GM12878 (cell line): Measurements from ENCODE around the gene USP34. TPM values are rescaled to one million over a fixed set of nuclear protein-coding genes. Genes with fewer than 3 reads are reported as not detected.

Source experiments
- ATAC-seq: fragments of 200-7000 bp; cut with Tn5 transposase; 3 replicates; pipeline ENCODE4 v1.9.1; 2020; ENCODE audit warnings: mild to moderate bottlenecking, moderate library complexity
- BruUV-seq: library from RNA; stranded (reverse); fragments of 400-500 nt; replicated peaks from 2 replicates; lab custom pipeline; 2021; lab: Mats Ljungman, UMichigan
- CTCF ChIA-PET: fragments of 300-600 bp; sonication (Branson Sonifier 250); formaldehyde crosslinking; extraction: SDS; loops from one replicate; lab custom pipeline; 2021; ENCODE audit warnings: inconsistent platforms; lab: Yijun Ruan, JAX
- POLR2A ChIA-PET: fragments of 350-600 bp; formaldehyde crosslinking; extraction: SDS; loops from one replicate; lab custom pipeline; 2021; ENCODE audit warnings: inconsistent platforms; lab: Charles Lee
- RAD21 ChIA-PET: fragments of 300-600 bp; sonication (Branson Sonifier 250); formaldehyde crosslinking; loops from one replicate; lab custom pipeline; 2023; ENCODE audit warnings: antibody characterized with exemption; ENCODE audit not compliant: unreplicated experiment; lab: Charles Lee
- SMC1A ChIA-PET: fragments of 300-600 bp; sonication (Branson Sonifier 250); formaldehyde crosslinking; loops from one replicate; lab custom pipeline; 2023; ENCODE audit not compliant: unreplicated experiment, uncharacterized antibody; lab: Charles Lee
- DNase-seq: peaks from one replicate; pipeline ENCODE4 v3.0.0-alpha.2; 2011; ENCODE audit warnings: low read depth, low spot score
- FAIRE-seq: peaks from 3 replicates; lab custom pipeline; 2011; peaks lifted over from hg19 to GRCh38; lab: Jason Lieb, UNC
- H2AFZ ChIP-seq: 2 replicates; pipeline ENCODE4 v1.6.0; 2011; ENCODE audit warnings: low read depth, low read length, control low read depth; ENCODE audit not compliant: control insufficient read depth
- H3K27ac ChIP-seq: 2 replicates; pipeline ENCODE4 v1.5.1; 2011; ENCODE audit warnings: control low read depth; ENCODE audit not compliant: control insufficient read depth, insufficient read depth
- H3K27me3 ChIP-seq, 2 experiments: replicated peaks in 1 of 2; 2 replicates each; pipeline versions ENCODE4 v1.6.0 to v1.6.1; 2011; ENCODE audit warnings: low read length in 1 of 2; ENCODE audit not compliant: control insufficient read depth in 2 of 2, insufficient read depth in 2 of 2
- H3K36me3 ChIP-seq, 2 experiments: 2 replicates each; pipeline ENCODE4 v1.5.1; 2011; ENCODE audit warnings: low read length in 1 of 2; ENCODE audit not compliant: control insufficient read depth in 2 of 2, insufficient read depth in 2 of 2
- H3K4me1 ChIP-seq: 2 replicates; pipeline ENCODE4 v1.6.1; 2011; ENCODE audit warnings: mild to moderate bottlenecking, low read length, moderate library complexity, mixed read lengths; ENCODE audit not compliant: control insufficient read depth, insufficient read depth
- H3K4me2 ChIP-seq: 2 replicates; pipeline ENCODE4 v1.6.0; 2011; ENCODE audit warnings: control low read depth; ENCODE audit not compliant: control insufficient read depth, insufficient read depth
- H3K4me3 ChIP-seq: fragments of 200-600 bp; sonication (generic); 2 replicates; pipeline ENCODE4 v1.5.1; 2016
- H3K79me2 ChIP-seq: 2 replicates; pipeline ENCODE4 v1.6.0; 2011; ENCODE audit warnings: low read length; ENCODE audit not compliant: control insufficient read depth, insufficient read depth
- H3K9ac ChIP-seq: 2 replicates; pipeline ENCODE4 v1.8.0; 2011; ENCODE audit warnings: low read length, control low read depth, mixed read lengths; ENCODE audit not compliant: control insufficient read depth, insufficient read depth
- H3K9me3 ChIP-seq: replicated peaks from 3 replicates; pipeline ENCODE4 v1.5.1; 2011; ENCODE audit warnings: mild to moderate bottlenecking, low read length; ENCODE audit not compliant: control insufficient read depth, insufficient read depth
- H4K20me1 ChIP-seq: 2 replicates; pipeline ENCODE4 v1.6.0; 2011; ENCODE audit not compliant: control insufficient read depth, insufficient read depth
- CHD1 ChIP-seq: IDR thresholded peaks from 2 replicates; pipeline ENCODE4 v1.6.1; 2012; ENCODE audit warnings: low read depth, low read length, improper control_type of control experiment
- E2F8 ChIP-seq: fragments of 450-650 bp; IDR thresholded peaks from 2 replicates; pipeline ENCODE4 v1.6.1; 2018; ENCODE audit warnings: mild to moderate bottlenecking, low read depth, moderate library complexity; ENCODE audit not compliant: partially characterized antibody
- MYC ChIP-seq: IDR thresholded peaks from 2 replicates; pipeline ENCODE4 v1.6.1; 2011; ENCODE audit warnings: mild to moderate bottlenecking, low read length, moderate library complexity, inconsistent platforms; ENCODE audit not compliant: insufficient read depth, insufficient replicate concordance, insufficient read length, severe bottlenecking
- NR2F1 ChIP-seq: fragments of 450-650 bp; conservative IDR thresholded peaks from 2 replicates; pipeline ENCODE4 v1.6.1; 2017; ENCODE audit warnings: mild to moderate bottlenecking
- PAX8 ChIP-seq: fragments of 450-650 bp; IDR thresholded peaks from 2 replicates; pipeline ENCODE4 v1.6.1; 2017; ENCODE audit warnings: mild to moderate bottlenecking, moderate library complexity
- STAT1 ChIP-seq: fragments of 450-650 bp; conservative IDR thresholded peaks from 2 replicates; pipeline ENCODE4 v1.6.1; 2014; ENCODE audit warnings: antibody characterized with exemption, mild to moderate bottlenecking
- ZNF24 ChIP-seq: fragments of 450-650 bp; IDR thresholded peaks from 2 replicates; pipeline ENCODE4 v1.6.1; 2017; ENCODE audit warnings: antibody characterized with exemption, mild to moderate bottlenecking
- ZNF384 ChIP-seq: IDR thresholded peaks from 2 replicates; pipeline ENCODE4 v1.6.1; 2012; ENCODE audit warnings: low read depth, mild to moderate bottlenecking, low read length, improper control_type of control experiment, borderline replicate concordance
- WGBS: methylation state at CpG from one replicate; pipeline ENCODE4 v1.1.6; 2016; ENCODE audit warnings: low lambda C conversion rate; ENCODE audit not compliant: insufficient replicate concordance, insufficient coverage; ENCODE audit errors: missing lambda C conversion rate; 5-methylcytosine and 5-hydroxymethylcytosine counted together
- in situ Hi-C: fragments of 300-500 bp; cut with MboI; formaldehyde crosslinking; loops from 9 replicates; pipeline ENCODE4 v1.14.3; 2018; ENCODE audit warnings: mixed read lengths
- intact Hi-C: fragments of 100-400 bp; cut with micrococcal nuclease; formaldehyde crosslinking; loops from one replicate; pipeline ENCODE4 v1.14.2; 2022; ENCODE audit not compliant: unreplicated experiment
- polyA plus RNA-seq, 11 experiments: library from polyadenylated mRNA; depleted of rRNA in 4 of 11; unstranded in 6 of 11; stranded (reverse) in 5 of 11; fragments of >200 nt; fragmentation: Nextera tagmentation in 4 of 11; fragmentation: Illumina TruSeq in 1 of 11; extraction: Ambion mirVana in 4 of 11; extraction: Trizol in 1 of 11; gene quantifications; 1 replicate in 1 of 11; 2 replicates in 10 of 11; pipeline versions ENCODE4 v1.2.1 to v1.2.3, GENCODE V29; 2011 to 2016; ENCODE audit warnings: inconsistent platforms in 2 of 11, missing spikeins in 2 of 11, low read depth in 1 of 11
- total RNA-seq, 4 experiments: library from RNA; depleted of rRNA in 3 of 4; stranded (reverse); fragments of >200 nt in 3 of 4; fragmentation: Illumina TruSeq in 1 of 4; extraction: Trizol in 1 of 4; gene quantifications; 2 replicates each; pipeline versions ENCODE4 v1.2.1 to v1.2.3, GENCODE V29; 2013 to 2021
- TF ChIP-seq, protein P1 (sequence below): fragments of 150-350 bp; IDR thresholded peaks from 2 replicates; pipeline ENCODE4 v1.6.1; 2014; ENCODE audit warnings: mild to moderate bottlenecking, low read depth, low read length
- TF ChIP-seq, protein P2 (sequence below): IDR thresholded peaks from 2 replicates; pipeline ENCODE4 v1.6.1; 2012; ENCODE audit warnings: low read length, inconsistent platforms

USP34 gene
- total and polyA plus RNA-seq, 10 of the 15 experiments (the other 5 are each of a cell fraction or from before 2014, with no cell fraction given), result 26.2 to 106 (median 62.1) TPM

DNA sequence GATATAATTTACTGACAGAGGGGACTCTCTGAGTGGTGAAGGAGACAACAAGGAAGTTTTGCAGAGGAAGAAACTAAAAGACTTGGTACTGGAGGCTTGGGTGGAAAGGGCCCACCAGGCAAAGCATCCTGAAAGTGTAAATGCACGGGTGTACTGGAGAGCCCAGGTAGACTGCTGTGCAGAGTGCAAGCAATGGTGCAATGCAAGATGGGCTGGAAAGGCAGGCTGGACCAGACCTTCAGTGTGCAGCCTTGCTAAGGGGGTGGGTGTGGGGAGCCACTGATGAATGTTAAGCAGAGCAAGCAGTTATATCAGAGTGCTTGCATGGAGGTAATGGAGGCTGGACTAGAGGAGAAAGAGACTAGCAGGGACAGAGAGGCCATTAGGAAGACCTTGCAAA is 298.2 kb downstream of the USP34 start (continued):
- TF ChIP-seq NR2F1, result no peak
- TF ChIP-seq, protein P1, sequence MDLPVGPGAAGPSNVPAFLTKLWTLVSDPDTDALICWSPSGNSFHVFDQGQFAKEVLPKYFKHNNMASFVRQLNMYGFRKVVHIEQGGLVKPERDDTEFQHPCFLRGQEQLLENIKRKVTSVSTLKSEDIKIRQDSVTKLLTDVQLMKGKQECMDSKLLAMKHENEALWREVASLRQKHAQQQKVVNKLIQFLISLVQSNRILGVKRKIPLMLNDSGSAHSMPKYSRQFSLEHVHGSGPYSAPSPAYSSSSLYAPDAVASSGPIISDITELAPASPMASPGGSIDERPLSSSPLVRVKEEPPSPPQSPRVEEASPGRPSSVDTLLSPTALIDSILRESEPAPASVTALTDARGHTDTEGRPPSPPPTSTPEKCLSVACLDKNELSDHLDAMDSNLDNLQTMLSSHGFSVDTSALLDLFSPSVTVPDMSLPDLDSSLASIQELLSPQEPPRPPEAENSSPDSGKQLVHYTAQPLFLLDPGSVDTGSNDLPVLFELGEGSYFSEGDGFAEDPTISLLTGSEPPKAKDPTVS, result no peak
- no peak for TF ChIP-seq PAX8
- no peak for TF ChIP-seq CHD1
- TF ChIP-seq STAT1, result no peak
- TF ChIP-seq ZNF24, result no peak
- TF ChIP-seq E2F8, result no peak

GRCh38 chr2:61167579-61167978 is 303.3 kb downstream of the USP34 start:
- H3K4me2 ChIP-seq, result no peak overlapping the region
- no peak for DNase-seq
- peaks cover 0 to 3% of the 10 kb centered on the region in 2 experiments; a peak in 1 of 4 replicates for H3K36me3 ChIP-seq
- RAD21 ChIA-PET, result no interaction called here
- CTCF ChIA-PET, result no interaction called here
- no peak overlapping the region for H3K9ac ChIP-seq
- 96% methylated on average over 10 of the region's 10 CpGs for WGBS
- H3K4me1 ChIP-seq, result no peaks in the 10 kb centered on the region
- no peak for FAIRE-seq
- H3K27me3 ChIP-seq, result no peaks in the 10 kb centered on the region
- no peaks in the 10 kb centered on the region for H3K79me2 ChIP-seq
- no peaks in the 10 kb centered on the region for H3K9me3 ChIP-seq
- in situ Hi-C loops, result no loop called here
- no peaks in the 10 kb centered on the region for H4K20me1 ChIP-seq
- H3K27ac ChIP-seq, result no peak overlapping the region
- POLR2A ChIA-PET, result interaction anchor here (0.6 to 1.2 kb wide), 4 partner anchors 10 to 361 kb away, joined by 3 to 5 read pairs (median 4); partner anchors contain the start of gene SANBR
- no TSS peak for BruUV-seq
- intact Hi-C loops, result no loop called here
- H2AFZ ChIP-seq, result no peak overlapping the region
- no peak for ATAC-seq
- SMC1A ChIA-PET, result interaction anchor here (0.7 kb wide), 1 partner anchor 90 kb away, joined by 3 read pairs; no protein-coding TSS in a partner anchor
- TF ChIP-seq, protein P2, sequence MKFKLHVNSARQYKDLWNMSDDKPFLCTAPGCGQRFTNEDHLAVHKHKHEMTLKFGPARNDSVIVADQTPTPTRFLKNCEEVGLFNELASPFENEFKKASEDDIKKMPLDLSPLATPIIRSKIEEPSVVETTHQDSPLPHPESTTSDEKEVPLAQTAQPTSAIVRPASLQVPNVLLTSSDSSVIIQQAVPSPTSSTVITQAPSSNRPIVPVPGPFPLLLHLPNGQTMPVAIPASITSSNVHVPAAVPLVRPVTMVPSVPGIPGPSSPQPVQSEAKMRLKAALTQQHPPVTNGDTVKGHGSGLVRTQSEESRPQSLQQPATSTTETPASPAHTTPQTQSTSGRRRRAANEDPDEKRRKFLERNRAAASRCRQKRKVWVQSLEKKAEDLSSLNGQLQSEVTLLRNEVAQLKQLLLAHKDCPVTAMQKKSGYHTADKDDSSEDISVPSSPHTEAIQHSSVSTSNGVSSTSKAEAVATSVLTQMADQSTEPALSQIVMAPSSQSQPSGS, result no peak
- TF ChIP-seq MYC, result no peak
- no peak for TF ChIP-seq ZNF384
- H3K4me3 ChIP-seq, result no peak overlapping the region
